HG02885 (cell line): ENCODE results near the gene KAZN.

Experiments used
- ATAC-seq: cut with Tn5 transposase; IDR thresholded peaks from one replicate; pipeline ENCODE4 v1.9.1; 2021; ENCODE audit warnings: mild to moderate bottlenecking; ENCODE audit not compliant: unreplicated experiment, poor library complexity

KAZN gene

DNA sequence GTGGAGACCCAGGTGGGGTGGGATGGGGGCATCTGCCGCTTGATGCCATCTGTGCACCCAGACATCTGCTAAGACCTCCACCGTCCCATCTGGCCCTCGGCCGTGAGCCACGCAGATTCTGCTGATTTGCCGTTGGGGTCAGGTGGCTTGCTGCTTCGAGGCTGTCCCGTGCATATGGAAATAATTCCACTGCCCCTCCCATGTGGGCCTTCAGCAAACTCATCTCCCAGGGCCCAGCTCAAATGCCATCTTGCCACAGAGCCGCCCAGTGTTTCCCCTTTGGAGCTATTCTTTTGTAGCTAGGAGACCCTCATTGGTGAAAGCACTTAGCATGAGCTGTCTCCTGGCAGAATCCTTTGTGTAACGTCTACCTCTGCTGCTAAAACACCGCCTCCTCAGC is 99.8 kb downstream of the KAZN start:
- ATAC-seq: no peak

DNA sequence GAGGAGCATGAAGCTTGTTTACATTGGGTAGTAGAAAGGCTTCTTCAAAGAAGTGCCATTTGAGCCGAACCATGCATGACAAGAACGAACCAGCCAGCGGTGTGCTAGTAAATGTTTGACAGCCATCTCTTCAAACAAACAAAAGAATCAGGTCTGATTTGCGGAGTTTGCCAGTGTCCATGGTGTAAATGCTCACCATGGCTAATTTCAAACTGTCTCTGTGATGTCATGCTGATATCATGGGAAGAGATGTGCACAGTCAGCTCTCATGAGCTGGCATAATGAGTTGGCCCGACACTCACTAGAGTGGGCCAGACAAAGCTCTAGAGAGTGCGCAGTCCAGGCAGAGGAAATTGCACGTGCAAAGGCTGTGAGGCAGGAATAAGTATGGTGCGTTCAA is 101.1 kb downstream of the KAZN start:
- no peak for ATAC-seq

DNA sequence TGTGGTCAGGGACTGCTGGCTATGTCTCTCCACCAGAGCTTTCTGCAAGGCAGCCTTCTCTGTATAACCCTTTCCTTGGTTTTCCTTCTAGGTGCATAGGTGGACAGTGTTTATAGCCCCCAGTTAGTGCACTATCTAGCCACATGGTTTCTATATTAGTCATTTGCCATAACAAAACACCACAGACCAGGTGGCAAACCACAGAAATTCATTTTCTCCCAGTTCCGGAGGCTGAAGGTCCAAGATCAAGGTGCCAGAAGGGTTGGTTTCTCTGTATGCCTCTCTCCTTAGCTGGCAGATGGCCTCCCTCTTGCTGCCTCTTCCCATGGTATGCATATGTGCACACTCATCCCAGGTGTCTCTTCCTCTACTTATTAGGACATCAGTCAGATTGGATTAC is 106.4 kb downstream of the KAZN start:
- ATAC-seq: no peak

DNA sequence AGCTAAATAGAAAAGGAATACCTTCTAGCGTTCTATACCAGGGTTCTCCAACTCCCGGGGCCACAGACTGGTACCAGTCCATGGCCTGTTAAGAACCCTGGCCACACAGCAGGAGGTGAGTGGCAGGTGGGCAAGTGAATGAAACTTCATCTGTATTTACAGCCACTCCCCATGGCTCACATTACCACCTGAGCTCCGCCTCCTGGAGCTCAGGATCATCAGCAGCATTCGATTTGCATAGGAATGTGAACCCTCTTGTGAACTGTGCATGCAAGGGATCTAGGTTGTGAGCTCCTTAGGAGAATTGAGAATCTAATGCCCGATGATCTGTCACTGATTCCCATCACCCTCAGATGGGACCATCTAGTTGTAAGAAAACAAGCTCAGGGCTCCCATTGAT is 107.3 kb downstream of the KAZN start:
- ATAC-seq: no peak

DNA sequence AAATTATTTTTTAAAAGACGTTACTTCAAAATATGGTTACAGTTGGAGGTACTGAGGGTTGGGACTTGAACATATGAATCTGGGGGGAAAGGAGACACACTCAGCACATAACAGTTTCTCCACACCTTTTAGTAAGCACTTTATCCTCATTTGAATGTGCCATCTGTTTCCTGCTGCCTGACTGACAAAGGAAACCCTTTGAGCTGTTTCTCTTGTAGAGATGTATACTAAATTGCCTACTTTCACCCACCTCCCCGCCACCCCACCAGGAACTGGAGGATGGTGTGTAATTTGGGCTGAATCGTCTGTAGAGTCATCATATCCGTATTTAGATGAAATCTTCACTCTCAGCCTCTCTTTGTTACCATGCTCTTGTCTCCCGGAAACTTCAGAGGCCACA is 108.1 kb downstream of the KAZN start:
- ATAC-seq: no peak

DNA sequence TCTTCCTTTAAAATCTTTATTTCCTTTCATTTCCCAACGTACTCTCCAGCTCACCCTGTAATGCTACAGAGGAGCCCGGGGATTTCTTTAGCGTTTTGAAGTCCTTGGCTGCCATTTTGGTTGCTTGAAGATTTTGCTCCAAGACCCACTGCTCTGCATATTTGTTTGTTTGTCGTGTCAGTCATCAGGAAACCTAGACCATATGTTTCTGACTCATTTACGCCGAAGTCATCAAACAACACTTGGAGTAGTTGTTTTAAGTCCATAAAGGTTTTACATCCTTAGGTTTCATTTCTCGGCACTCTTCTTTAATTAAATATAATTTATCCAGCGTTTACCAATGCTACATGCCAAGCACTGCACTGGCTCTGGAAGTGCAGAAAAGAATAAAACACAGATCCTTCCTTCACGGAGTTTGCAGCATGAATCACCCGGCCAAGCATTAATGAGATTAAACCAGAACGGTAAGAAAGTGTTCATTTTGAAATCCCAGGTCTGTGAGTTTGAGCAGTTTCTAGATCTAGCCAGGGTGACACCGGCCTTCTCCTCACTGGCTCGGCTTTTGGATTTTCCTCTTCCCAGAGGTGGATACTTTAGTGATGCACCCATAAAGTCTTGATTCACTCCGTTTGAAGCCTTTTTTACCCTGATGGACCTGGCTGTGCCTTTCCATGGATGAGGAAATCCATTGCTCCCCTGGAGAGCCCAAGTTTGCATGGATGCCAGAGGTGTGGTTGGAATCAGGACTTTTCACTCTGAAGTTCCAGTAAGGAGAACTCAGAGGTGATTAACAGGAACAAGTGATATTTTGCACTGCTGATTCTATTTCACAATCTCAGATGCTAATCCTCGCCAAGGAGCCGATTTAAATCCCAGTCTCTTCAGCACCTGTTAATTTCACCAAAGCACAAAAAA is 109.3 kb downstream of the KAZN start:
- no peak for ATAC-seq

DNA sequence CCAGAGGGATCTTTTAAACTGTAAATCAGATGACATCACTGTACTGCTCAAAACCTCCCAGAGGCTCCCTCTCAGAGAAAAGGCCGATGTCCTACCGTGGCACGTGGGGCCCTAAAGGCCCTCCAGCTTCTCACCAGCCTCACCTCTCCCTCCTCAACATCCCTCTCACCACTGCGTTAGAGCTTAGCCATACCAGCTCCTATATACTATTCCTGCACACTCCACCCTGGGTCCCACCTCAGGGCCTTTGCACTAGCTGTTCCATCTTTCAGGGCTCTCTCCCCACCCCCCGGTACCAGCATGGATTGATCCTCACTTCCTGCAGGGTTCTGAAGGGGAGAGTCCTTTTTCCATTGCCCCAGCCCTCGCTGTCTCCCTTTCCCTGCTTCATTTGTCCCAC is 111.8 kb downstream of the KAZN start:
- ATAC-seq: no peak

DNA sequence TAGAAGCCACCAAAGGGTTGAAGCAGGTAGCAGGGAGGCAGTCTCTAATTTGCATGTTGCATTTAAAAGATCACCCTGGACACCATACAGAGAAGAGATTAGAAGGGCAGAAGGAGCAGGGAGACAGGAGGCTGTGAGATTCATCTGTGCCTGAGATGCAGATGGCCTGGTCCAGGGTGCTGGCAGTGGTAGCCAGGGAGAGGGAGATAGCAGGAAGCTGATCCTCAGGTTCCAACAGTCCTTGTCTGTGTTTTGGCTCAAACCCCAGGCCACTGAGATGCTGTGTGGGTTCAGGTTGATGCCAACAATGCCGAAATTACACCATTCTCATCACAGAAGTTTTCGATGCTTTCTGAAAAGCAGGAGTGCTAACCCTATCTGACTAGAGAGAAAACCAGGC is 113.7 kb downstream of the KAZN start:
- no peak for ATAC-seq

DNA sequence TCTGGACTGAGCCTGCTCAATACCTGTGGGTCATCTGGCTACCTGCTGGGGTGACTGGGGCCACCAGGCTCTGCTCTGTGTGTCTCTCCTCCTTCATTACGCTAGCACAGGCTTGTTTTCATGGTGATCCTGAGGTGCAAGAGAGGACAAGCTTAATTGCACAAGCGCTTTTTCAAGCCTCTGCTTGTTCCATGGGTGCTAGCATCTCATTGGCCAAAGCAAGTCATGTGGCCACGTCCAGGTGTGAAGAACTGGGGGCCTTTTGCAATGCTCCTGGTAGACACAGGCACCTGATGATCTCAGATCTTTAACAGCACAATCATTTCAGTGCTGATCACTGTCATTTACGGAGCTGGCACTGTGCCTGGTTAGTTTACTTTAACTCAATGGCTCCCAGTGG is 114.6 kb downstream of the KAZN start:
- no peak for ATAC-seq

DNA sequence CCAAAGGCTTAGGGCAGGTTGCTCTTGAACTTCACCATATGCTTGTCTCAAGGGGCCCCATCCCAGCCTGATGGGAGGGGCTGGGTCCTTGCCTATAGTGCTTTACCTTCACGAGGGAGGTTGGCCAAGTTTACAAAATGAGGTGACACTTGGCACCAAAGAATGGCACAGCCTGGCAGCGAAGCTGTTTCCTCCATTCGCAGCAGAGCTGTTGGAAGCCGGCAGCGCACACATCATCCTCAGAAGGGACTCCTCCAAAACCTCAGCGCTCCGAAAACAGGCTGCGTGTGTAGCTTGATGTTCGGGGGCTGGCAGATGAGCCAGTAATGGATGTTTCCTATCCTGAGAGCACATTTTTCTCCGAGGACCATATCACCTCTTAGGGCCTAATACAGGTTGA is 116.8 kb downstream of the KAZN start:
- no peak for ATAC-seq

DNA sequence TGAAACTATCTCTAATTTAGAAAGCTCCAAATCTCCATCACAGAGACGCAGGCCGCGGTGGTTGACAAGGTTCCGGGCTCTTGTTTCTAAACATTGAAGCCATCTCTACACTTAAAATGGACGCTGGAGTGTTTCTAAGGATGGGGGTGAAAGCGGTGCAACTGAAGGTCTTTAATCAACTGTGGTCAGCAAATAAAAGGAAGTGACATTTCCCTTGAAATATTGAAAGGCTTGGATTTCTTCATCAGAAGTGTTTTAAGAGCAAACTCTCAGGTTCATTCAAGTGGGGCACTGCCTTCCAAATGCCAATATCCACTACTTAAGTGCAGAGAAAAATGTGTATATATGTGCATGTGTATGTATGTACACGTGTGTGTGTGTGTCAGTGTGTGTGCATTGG is 117.3 kb downstream of the KAZN start:
- ATAC-seq: no peak

DNA sequence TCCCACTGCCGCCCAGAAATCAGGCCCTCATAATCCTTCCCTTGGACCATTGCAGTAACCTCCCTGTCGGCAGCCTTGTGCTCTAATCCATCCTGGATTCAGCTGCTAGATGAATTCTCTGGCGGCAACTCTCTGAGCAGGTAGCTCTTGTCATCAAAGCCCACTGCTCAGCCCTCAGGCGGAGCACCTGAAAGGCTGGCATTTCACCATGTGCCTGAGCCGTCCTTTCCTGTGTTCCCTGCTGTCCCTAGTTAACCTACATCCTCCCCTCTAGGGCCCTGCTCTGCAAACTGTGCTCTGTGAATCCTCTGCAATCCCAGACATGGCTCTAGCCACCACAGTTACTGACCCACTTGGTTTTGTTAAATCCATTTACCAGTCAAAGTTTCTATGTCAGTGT is 118.0 kb downstream of the KAZN start:
- ATAC-seq: no peak

DNA sequence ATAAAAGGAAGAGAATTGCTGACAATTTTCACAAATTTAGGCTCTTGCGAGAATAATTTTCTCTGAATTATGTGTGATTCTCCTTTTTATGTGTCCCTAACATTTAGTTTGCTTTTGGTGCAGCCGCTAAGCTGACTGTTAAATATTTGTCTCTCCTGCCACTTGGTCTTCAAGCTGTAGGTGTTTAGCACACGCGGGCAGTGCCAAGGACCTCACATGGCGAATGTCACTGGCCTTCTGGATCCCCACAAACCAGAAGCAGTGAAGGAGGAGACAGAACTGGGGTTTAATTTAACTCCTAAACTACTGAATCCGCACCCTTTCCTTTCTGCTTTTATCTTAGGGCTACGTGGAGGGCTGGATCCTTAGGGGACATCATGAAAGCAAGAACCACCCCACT is 120.0 kb downstream of the KAZN start:
- no peak for ATAC-seq

DNA sequence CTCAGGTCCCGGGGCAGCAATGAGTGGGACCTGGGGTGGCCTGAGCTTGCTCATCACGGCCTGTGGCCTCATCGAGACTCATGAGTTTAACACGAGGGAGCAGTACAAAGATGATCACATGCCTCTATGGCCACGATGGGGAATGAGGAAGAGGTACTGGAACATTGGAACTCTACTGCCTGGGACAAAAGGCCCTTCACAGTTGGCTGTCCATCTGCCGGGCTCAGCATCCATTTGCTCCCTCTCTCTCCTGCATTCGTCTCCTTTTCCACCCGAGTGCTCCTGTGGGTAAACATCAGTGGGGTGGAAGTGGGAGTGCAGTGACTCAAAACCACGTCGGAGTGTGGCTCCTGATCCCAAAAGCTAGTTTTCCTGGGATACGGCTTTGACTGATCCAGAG is 124.9 kb downstream of the KAZN start:
- no peak for ATAC-seq

DNA sequence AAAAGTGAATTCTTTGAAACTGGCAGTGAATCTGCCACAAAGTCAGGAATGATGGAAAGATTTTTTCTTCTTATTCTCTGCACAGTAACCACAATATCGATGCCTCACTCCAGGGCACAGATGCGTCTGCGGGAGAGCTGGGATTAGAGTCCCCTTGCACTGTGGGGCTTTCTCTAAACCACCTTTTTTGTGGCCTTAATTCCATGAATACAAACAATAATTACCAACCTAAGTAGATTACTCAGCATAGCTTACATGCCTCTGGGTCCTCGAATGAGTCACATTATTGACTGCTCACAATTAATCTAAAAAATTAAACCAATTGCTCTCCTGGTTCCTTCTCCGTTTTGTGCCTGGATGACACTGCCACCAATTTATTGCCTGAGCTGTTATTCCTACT is 125.8 kb downstream of the KAZN start:
- ATAC-seq: no peak

DNA sequence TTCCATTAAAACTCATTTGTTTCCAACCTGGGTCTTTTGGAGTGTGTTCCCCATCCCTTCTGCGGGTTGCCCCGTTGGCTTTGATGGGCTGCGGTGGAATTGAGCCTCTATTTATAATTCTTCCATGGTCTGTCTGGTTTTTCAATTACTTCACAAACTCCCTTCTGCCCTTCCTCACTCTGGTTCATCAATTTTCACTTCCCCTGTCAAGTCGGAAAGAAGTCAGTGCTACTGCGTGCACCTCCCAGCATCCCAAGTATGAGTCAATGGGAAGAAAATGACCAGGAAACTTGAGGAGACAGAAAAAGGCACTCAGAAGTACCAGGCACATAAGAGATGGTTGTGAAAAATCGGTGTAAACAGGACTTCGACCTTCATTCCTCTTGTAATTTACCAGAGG is 126.2 kb downstream of the KAZN start:
- no peak for ATAC-seq

DNA sequence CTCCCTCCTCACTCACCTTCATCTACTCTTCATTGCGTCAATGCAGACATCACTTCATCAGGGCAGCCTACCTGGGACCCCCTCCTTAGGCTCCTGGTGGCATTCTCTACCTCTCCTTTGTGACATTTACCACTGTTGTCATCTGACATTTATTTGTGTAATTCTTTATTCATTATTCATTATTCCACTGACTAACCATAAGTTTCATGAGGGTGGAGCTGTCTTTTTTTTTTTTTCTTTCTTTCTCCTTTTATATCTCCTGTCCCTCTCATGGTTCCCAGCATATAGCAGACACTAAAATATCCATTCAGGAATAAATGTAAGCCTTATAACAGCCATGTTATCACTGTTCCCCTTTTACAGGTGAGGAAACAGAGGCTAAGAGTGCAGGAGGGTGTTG is 126.8 kb downstream of the KAZN start:
- ATAC-seq: no peak

DNA sequence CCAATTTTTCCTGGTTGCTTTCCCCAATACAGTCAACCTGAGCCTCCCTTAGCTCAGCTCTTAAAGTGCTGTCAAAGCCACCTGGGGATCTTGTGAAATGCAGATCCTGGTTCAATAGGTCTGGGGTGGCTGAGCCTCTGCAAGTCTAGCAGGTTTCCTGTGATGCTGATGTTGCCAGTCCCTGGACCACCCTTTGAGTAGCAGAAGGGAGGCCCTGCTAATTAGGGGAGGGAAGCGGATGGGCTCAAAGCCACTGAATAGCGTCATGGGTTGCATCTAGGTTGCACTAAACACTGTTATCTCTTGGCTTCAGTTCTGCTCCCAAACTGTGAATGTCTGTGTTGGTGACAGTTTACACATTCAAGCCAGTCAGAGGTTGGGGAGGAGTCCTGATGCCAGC is 127.2 kb downstream of the KAZN start:
- no peak for ATAC-seq

DNA sequence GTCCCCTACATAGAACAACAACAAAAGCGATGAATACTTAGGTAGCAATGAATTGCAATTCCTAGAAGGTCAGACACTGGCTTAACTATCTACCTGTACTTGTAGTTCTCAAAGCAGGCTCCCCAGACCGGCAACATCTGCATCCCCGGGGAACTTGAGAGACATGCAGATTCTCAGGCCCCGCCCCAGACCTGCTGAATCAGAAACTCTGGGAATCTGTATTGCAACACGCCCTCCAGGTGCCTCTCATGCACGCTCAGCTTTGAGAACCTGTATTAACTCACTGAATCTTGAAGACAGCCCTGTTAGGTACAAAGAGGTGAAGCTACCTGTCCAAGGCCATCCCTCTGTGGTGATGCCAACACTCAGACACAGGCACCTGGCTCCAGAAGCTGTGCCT is 128.1 kb downstream of the KAZN start:
- ATAC-seq: no peak

DNA sequence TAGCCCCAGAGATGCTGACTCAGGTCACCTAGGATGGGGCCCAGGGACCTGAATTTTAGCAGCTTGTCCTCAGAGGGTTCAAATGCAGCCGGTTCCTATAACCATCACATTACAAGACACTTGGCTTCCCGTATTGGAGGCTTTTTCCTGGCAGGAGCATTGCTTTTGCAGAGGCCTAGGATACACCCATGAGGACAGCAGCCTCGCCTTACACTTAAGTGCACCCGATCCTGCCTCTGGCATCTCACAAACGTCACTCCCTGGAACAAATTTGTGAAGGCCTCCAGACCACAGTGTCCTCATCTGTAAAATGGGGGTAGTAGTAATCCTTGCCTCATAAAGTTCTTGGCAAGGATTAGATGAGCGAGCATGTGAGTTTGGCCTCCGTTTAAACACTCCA is 130.0 kb downstream of the KAZN start:
- ATAC-seq: no peak

DNA sequence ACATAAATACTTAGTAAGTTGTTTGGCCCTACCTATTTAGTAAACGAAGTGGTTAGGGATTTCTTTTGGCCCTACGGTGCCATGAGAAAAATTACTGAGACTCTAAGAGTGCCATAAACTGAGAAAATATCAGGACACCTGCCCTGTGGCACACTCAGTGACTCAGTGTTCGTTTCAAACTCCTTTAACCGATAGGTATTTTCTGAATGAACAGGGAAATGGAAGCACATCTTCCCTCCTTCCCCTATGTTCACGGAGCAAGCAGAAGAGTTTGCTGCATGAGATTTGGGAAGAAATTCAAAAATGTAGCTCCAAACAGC is 134.2 kb downstream of the KAZN start:
- ATAC-seq: no peak

DNA sequence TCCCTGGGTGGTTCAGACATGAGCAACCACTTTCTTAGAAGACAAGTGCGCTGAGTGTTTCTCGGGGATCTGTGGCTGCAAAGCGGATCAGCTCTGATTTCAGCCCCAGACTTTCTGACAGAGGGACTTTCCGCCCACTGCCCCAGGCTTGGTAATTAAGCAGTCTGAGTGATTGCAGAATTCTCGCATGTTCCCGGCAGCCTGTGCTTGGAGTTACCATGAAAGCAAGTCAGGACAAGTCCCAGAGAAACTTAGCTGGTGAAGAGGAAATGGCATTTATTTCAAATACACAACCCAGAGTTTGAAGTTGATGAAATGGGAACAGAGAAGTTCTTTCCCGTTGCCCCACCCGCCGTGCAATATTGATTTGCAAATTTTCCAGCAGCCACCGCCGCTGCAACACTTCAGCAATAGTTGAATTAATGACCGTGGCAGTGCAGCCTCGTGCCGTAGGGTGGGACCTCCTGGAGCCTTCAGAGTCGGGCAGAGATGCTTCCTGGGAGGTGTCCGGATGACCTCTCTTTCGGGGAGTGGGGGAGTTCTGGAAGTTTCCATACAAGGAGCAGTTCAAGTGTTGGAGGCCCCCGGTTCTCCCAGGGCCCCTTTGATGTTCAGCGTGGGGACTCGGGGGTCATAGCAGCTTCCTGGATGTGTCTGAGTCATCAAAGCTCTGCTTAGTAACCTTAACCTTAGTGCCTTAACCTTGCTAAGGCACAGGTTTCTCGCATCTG is 134.7 kb downstream of the KAZN start:
- ATAC-seq: no peak
